Kidney capillary endothelial cell (primary cell): ENCODE measurements around the gene NUDT13.
"Not testable (repeated sequence)": the region's sequence is repeated elsewhere in the genome, so short reads cannot be mapped to it uniquely, and the experiment has no call there.

Source experiments
- DNase-seq: peaks from one replicate; pipeline ENCODE4 v3.0.0-alpha.2; 2018; ENCODE audit warnings: low spot score

NUDT13 gene

DNA sequence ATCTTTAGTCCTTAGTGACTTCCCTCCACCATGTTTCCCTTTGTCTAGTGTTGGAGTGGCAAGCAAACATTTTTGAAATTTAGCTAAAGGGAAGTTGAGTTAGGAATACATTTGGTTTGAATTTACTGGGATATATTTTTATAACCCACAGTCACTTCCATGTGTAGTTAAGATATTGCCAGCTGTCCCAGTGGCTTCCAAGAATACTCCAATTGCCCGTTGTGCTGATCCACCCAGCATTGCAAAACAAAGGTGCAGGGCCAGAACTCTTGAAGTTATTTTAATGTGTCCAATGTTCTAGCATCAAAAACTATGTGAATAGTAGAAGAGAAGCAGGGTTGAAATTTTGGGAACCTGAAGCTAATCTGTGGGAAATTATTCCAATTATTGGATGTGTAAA, 11.1 kb upstream of the NUDT13 start:
- no peak for DNase-seq

DNA sequence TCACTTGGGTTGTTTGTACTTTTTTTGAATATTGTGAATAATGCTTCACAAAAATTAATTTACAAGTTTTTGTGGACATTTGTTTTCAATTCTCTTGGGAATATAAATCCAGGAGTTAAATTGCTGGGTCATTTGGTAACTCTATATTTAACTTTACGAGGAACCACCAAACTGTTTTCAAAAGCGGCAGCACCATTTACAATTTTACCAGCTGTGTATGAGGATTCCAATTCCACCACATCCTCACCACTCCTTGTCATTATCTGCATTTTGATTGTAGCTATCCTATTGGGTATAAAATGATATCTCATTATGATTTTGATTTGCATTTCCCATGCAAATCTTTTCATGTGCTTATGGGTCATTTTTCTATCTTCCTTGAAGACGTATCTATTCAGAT, 4.0 kb upstream of the NUDT13 start:
- DNase-seq, result no peak

DNA sequence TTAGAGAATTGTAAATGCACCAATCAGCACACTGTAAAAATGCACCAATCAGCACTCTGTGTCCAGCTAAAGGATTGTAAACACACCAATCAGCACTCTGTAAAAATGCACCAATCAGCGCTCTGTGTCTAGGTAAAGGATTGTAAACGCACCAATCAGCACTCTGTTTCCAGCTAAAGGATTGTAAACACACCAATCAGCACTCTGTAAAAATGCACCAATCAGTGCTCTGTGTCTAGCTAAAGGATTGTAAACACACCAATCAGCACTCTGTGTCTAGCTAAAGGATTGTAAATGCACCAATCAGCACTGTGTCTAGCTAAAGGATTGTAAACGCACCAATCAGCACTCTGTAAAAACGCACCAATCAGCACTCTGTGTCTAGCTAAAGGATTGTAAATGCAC, 1.0 kb upstream of the NUDT13 start:
- not testable (repeated sequence) for DNase-seq

DNA sequence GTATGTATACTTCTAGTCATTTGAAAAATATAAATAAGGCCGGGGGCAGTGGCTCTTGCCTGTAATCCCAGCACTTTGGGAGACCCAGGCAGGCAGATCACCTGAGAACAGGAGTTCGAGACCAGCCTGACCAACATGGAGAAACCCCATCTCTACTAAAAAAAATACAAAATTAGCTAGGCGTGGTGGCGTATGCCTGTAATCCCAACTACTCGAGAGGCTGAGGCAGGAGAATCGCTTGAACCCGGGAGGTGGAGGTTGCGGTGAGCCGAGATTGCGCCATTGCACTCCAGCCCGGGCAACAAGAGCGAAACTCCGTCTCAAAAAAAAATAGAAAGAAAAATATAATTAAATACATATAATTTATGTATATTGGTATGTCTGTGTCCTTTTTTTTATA, 1.8 kb downstream of the NUDT13 start:
- DNase-seq, result not testable (repeated sequence)

DNA sequence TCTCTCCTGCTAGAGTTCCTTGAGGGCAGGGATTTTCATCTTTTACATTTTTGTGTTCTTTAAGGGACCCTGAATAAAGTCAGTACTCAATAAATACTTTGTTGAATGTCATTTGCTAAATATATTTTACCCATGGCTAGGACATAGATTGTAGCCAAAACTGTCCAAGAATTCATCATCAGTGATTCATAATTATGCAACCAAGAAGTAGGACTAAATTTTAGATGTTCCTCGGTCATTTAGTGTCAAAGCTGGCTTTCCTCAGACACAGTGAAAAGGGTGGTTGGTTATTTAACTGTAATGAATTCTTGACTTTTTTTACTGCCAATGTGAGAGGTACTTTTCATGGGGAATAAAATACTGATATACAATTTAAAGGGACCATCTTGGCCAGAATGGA, 3.3 kb downstream of the NUDT13 start:
- no peak for DNase-seq

DNA sequence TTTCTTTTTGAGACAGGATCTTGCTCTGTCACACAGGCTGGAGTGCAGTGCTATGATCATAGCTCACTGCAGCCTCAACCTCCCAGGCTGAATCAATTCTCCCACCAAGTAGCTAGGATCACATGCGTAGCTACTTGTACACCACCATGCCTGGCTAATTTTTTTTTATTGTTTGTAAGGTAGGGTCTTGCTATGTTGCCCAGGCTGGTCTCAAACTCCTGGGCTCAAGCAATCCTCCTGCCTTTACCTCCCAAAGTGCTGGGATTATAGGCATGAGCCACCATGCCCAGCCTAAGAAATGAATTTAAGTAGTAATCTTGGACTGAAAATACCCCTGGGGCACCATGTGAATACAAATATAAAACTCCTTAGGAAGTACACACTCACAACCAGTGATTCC, 5.8 kb downstream of the NUDT13 start:
- DNase-seq, result no peak

DNA sequence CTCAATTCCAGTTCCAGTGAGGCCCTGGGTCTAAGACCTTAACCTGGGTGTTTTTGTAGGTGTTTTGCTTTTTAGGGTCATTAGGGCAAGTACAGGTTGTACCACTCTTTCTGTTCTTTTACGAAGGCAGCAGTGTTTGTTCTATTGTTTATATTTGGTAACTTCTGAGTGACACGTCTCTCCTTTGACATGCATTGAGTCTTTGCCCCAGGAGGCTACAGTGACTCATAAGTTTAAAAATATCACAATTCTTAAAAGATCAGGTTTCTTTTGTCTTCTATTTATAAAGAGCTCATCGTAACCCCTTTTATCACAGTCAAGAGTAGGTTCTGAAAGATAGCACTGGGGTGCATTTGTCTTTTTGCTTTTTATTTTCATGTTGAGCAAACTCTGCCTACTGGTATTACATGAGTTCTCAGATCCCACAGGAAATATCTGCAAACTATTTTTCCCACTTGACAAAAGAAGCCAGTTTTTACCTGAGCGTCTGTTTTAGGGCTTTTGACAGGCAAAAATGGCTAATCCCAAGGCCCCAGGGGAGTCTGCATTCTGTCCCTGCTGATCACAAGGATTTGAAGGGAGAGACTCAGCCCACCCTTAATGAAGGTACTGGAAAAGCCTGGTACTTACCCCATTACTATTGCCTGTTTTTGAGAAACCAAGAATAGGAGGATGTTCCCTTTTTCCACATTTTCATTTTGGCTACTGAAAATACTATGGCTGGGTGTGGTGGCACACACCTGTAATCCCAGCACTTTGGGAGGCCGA, 7.9 kb downstream of the NUDT13 start:
- DNase-seq, result peak; percentile 48

DNA sequence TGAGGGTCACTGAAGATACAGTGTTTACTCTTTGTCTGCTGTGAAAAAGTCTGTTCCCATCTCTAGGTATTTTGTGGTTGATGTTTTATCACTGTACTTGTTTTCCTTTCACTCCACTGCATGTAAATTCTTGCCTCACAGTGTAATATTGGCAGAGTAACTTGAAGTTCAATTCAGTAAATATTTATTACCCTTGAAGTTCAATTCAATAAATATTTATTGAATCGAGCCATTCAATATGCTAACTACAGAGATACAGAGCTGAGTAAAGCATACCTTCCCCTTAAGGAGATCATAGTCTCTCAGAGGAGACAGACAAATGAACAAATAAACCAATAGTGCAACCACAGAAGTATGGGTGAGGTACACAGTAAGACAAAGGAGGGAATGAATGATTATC, 9.2 kb downstream of the NUDT13 start:
- no peak for DNase-seq

DNA sequence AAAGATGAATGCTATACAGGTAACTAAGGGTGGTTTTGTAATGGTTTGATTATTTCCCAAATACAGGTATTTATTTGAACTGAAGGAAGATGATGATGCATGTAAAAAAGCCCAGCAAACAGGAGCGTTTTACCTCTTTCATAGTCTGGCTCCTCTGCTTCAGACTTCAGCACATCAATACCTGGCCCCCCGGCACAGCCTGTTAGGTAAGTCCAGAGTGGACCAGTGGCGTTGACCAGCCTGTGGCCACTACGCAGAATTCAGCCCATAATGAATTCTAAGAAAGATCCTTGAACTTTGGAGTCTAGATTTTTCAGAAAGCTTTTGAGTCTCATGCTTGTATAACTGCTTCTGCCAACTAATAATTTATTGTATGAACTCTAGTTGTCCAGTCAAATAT, 9.7 kb downstream of the NUDT13 start:
- DNase-seq, result no peak

DNA sequence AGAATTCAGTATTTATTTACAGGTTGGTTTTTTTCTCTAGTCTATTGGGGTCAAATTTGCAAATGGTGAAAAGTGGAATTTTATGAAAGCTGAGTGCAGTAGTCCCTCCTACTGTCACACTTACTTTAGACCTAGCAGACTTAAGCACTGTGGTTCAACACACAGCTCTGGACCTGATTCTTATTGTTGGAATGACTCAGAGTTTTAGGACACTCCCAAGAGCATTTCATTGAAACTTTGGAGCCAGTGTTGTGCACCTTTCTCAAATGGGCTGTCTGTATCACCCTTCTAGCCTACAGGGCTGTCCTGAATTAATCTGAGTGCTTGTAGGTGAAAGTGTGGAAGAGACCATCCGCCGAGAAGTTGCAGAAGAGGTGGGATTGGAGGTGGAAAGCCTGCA, 16.1 kb downstream of the NUDT13 start:
- no peak for DNase-seq

DNA sequence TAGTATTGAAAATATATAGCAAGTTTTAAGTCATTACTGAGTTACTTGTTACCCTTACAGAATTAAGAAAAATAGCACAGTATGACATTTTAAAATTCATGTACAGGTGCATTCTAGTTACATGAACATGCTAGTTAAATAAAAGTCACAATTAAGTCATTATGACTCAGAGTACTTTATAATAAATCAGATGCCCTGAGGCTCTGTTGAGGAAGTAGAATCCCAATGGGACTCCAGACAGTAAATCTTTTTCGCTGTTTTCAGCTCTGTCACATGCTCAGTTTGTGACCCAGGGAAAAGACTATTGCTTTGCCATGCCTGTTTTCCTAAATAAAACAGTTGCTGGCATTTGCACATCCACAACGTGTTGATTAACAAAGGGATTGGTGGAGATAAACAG, 21.0 kb downstream of the NUDT13 start:
- DNase-seq, result no peak

DNA sequence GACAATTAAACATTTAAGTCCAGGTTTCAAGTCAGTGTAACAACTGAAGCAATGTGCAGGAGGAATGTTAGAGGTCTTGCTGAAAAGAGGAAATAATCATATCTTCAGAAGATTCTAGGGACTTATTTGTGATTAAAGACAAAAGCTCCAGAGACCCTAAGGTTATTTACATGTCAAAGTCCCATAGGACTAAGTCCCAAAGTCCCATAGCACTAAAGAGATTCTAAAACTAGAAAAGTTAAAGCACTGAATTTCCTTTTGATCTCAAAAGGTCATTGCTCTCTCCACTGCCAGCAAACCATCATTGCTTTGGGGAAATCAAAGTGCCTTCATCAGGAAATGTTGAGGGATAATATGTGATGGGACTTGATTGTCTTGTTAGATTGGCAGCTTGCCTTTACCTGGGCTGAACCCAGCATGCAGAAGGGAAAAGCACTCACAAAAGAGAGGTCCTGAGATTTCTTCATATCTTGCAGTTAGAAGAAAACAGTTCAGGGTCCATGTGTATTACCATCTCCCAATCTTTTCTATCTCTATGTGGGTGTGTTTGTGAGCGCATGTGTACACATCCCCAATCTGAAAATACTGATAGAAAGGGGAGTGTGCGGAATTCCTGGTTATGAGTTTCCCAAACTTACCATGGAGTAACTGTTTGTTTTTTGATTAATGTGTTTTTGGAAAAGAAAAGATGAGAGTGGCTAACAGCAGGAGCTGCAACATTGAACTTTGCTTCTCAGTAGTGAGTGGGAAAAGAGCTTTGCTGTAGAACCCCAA, 21.8 kb downstream of the NUDT13 start:
- DNase-seq, result no peak

DNA sequence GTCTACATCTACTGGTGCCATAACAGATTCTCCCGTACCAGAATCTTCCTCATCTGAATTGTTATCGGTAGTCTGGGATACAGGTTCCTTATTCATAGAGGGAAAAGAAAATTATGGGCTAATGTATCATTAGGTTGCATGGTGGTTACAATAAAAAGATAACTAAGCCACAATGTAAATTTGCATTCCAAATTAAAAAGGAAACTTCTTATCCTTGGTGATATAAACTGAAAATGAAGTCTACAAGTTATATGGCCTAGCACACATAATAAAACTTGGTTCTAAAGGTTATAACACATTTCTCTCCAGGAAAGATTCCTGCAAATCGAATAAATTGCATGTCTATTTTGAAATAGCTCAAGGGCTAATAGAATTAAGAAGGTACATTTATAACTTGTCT, 24.5 kb downstream of the NUDT13 start:
- no peak for DNase-seq

DNA sequence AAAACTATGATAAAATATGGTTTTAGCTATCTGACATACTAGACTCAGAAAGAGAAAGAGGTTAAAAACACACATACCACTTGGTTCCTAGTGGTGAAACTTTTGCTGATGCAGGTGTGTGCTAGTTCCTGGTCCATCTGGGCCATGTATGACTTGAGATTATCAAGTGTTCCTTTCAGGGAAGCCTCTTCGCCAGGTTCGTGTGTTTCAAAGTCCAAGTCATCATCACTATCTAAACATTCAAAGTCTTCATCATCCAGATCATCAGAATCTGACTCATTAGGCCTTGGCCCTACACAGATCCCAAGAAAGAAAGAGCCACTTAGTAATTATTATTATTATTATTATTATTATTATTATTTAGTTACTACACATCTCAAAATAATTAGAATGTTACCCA, 26.4 kb downstream of the NUDT13 start:
- DNase-seq, result no peak

DNA sequence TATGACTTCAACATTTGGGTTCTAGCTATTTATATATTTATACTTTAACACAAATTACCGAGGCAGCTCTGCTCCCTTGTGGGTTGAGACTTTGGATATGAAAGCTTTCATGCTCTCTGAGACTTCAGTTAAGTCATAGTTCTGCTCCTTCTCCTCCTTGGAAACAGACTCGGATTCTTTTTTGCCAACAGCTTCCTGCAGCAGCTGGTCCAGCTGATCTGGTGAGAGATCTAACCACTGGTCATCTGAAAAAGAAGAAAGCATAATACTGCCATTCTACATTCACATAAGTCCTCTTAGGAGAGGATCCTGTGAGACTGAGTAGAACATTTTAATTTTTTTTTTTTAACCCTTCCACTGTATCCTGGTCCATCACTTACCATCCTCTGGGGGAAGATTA, 29.0 kb downstream of the NUDT13 start:
- DNase-seq, result no peak

DNA sequence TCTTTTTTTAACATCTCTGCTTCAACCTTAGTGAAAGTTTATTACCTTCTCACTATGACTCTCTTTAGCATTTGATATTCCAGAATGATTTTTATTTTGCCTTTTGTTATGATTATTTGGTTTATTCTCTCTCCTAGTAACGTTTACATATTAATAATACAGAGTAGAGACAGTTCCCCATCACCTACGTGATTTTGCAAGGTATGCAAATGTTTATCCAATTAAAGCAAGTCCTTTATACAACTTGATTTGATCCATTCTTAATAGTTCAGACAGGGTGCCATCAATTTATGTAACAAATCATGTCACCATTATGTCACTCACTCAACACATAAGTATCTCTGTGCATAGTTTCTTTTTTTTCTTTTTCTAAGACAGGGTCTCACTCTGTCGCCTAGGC, 31.3 kb downstream of the NUDT13 start:
- DNase-seq, result no peak

DNA sequence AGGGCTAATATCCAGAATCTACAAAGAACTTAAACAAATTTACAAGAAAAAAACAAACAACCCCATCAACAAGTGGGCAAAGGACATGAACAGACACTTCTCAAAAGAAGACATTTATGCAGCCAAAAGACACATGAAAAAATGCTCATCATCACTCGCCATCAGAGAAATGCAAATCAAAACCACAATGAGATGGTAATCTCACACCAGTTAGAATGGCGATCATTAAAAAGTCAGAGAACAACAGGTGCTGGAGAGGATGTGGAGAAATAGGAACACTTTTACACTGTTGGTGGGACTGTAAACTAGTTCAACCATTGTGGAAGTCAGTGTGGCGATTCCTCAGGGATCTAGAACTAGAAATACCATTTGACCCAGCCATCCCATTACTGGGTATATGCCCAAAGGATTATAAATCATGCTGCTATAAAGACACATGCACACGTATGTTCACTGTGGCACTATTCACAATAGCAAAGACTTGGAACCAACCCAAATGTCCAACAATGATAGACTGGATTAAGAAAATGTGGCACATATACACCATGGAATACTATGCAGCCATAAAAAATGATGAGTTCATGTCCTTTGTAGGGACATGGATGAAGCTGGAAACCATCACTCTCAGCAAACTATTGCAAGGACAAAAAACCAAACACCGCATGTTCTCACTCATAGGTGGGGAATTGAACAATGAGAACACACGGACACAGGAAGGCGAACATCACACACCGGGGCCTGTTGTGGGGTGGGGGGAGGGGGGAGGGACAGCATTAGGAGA, 40.6 kb downstream of the NUDT13 start:
- not testable (repeated sequence) for DNase-seq

DNA sequence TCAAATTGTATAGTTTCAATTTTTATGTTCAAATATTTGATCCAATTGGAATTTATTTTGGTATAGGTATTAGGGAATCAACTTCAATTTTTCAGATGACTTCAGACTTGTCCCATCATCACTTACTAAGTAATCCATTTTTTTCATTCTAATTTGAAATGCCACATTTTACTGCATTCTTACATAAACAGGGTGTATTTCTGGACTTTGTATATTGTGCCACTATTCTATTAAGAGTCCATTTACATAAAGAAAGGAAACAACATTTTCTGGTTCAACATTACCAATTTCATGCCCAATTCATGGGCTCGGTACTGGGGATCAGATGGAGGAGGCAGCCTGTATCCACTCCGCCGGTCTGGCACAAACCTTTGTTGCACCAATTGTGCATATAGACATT, 41.8 kb downstream of the NUDT13 start:
- no peak for DNase-seq

DNA sequence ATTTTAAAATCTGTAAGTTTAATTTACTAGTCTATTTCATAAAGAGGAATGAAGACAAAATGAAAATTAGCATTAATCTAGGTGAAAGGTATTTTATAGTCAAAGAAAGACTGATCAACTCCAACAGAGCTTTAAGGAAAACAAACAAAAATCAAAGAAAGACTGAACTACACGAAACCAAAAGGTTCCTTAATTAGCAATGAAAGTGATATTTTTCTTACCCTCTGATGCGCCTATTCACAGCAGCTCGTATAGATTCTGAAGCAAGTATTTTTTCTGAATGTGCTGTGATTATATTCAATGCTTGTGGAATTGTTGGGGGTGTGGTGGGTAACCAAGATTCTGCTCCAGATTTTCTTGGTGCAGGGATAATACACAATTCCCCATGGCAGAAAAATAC, 45.8 kb downstream of the NUDT13 start:
- no peak for DNase-seq

DNA sequence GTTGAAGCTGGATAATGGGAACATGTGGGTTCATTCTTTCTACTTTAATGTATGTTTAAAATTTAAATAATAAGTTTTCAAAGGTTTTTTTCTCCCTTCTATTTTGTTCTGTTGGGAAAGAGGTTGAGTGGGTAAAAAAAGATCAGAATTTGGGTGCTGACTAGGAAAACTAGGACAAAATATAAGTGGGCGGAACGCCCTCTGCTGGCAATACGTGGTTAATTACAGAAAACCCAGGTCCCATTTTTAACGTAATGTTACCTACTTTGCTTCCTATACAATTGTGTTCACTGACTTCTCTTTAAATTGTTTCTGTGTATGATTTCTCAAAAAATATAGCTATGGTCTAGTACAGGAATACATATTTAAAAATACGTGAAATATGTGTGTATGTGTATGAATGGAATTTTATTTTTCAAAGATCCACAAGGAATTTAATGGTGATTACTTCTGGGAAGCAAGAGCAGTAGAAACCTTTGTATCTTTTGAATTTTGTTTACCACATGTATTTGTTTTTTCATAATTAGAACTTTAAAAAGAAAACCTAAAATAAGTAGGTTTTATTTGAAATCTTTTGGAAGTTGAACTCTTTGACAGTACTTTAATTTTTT, 48.9 kb downstream of the NUDT13 start:
- DNase-seq, result peak; percentile 34

DNA sequence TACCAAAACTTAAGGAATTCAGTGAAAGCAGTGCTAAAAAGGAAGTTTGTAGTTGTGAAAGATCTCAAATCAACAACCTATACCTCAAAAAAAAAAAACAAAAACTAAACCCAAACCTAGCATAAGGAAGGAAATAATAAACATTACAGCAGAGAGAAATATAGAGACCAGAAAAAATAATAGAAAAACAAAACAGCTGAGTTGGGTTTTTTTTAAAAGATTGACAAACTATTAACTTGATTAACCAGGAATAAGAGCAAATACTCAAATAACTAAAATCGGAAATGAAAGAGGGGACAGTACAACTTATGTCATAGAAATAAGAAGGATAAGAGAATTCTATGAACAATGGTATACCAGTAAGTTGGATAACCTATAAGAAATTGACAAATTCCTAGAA, 50.8 kb downstream of the NUDT13 start:
- DNase-seq, result no peak

DNA sequence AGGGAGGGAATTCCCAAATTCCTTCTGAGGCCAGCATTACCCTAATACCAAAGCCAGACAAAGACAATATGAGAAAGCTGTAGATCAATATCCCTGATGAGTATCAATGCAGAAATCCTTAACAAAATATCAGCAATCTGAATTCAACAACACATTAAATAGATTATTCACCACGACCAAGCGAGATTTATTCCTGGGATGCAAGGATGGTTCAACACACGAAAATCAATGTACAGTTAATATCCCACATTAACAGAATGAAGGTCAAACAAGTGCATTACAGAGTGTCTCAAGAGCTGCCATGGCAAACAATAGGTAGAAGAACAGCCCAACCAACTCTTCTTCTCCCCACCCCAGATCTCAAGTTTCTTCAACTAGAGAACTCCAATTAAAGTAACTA, 51.4 kb downstream of the NUDT13 start:
- DNase-seq, result no peak

DNA sequence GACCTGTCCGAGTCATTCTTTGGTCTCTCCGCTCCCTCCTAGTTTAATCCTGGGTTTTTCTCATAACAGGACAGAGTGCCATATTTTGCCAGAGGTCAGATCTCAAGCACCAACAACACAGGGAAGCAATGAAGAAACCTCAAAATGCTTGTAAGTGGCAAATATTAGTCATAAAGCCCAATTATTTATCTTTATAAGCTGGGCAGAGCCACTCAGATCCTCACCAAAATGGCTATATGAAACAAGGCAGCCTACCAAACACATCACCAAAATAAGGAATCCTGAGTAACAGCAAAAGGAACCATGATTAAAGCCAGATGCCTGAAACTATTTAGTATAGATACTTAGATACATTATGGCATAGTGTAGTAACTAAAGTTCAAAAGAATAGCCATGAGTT, 52.8 kb downstream of the NUDT13 start:
- DNase-seq, result no peak
